Psoas muscle (tissue), 8 donors: ENCODE data around the gene SCUBE1. TPM values are rescaled to one million over a fixed set of nuclear protein-coding genes. Genes with fewer than 3 reads are reported as not detected.

Experiments used
- ATAC-seq, 4 donors: fragments of 200-7000 bp; cut with Tn5 transposase; one replicate each; pipeline ENCODE4 v1.9.1; 2020; ENCODE audit warnings: moderate library complexity in 3 of 4, mild to moderate bottlenecking in 2 of 4
- DNase-seq, 2 donors: peaks; one replicate each; pipeline ENCODE4 v3.0.0-alpha.2; 2020
- H3K27ac ChIP-seq: fragments of 200-600 bp; one replicate; pipeline ENCODE4 v1.8.0; 2022
- H3K27me3 ChIP-seq, 3 donors: fragments of 200-600 bp in 1 of 3; one replicate each; pipeline versions ENCODE4 v1.6.1 to v1.8.0; 2013 to 2022; ENCODE audit warnings: low read length in 2 of 3, mild to moderate bottlenecking in 2 of 3, moderate library complexity in 1 of 3; ENCODE audit not compliant: insufficient read depth in 3 of 3
- H3K36me3 ChIP-seq, 2 donors: fragments of 200-600 bp in 1 of 2; one replicate each; pipeline versions ENCODE4 v1.6.1 to v1.8.0; 2013 to 2022; ENCODE audit warnings: low read depth in 1 of 2, mild to moderate bottlenecking in 1 of 2, moderate library complexity in 1 of 2; ENCODE audit not compliant: insufficient read depth in 1 of 2
- H3K4me1 ChIP-seq: fragments of 200-600 bp; one replicate; pipeline ENCODE4 v1.8.0; 2022
- H3K4me3 ChIP-seq: fragments of 200-600 bp; one replicate; pipeline ENCODE4 v1.8.0; 2022; ENCODE audit warnings: mild to moderate bottlenecking
- H3K9me3 ChIP-seq: fragments of 200-600 bp; one replicate; pipeline ENCODE4 v1.8.0; 2022
- CTCF ChIP-seq: fragments of 200-600 bp; IDR thresholded peaks from one replicate; pipeline ENCODE4 v1.8.0; 2022; ENCODE audit warnings: antibody characterized with exemption
- WGBS, 3 donors: extraction: QIAGEN DNeasy Blood & Tissue Kit; methylation state at CpG; one replicate each; pipeline versions ENCODE4 v1.1.6 to v1.1.7; 2013; 5-methylcytosine and 5-hydroxymethylcytosine counted together
- intact Hi-C, 2 donors: fragments of 100-400 bp; cut with DNase I; formaldehyde crosslinking; loops; one replicate each; pipeline versions ENCODE4 v1.11.0 to v1.14.2; 2022
- polyA plus RNA-seq, 3 donors: library from polyadenylated mRNA; stranded (reverse); fragments of 200-250 nt; gene quantifications; one replicate each; pipeline ENCODE4 v1.2.3, GENCODE V29; 2013
- total RNA-seq, 4 donors: library from RNA; stranded (reverse); fragmentation: NEBNext Ultra II Directional in 2 of 4; extraction: Animal tissue kit (Norgen Biotek cat#: 25700) in 2 of 4; gene quantifications; one replicate each; pipeline versions ENCODE4 v1.2.1 to v1.2.4, GENCODE V29; 2021 to 2023
- donor health status: healthy with polysubstance abuse.
- donor health status: DM: no; HTN: no; CAD: no; lungs with moderate emphysema.
- donor health status: Bipolar disorder and iron deficiency.
- donor health status: healthy.
- donor health status: DM: yes; HTN: yes; CAD: no.
- donor health status: DM: no; HTN: no; CAD: no.
- donor health status: DM: no; HTN: no; CAD: no.
- donor health status: DM: yes; HTN: yes; CAD: no.

Gene SCUBE1
- total and polyA plus RNA-seq, 7 donors = 0.04 to 0.19 (median 0.08) TPM

- Histone ChIP-seq H3K36me3 (peaks cover 0 to 10% of the 10 kb centered on the region in 2 donors), H3K27me3 (no peaks in the 10 kb centered on the region), H3K4me1 (peaks cover 9% of the 10 kb centered on the region), H3K4me3 (no peak overlapping the region), H3K9me3 (no peaks in the 10 kb centered on the region), H3K27ac (no peak overlapping the region)
- intact Hi-C loops = no loop called here
- TF ChIP-seq CTCF = no peak
- ATAC-seq (no peak), DNase-seq (no peak)
- WGBS, 3 donors = 71 to 79% (median 75%) methylated on average over 9 of the region's 9 CpGs
These were observed 185.2 kb downstream of the SCUBE1 start for GRCh38 chr22:43157874-43158546.

GRCh38 chr22:43156413-43156812 is 186.8 kb downstream of the SCUBE1 start:
- DNase-seq (no peak), ATAC-seq (no peak)
- Histone ChIP-seq H3K4me1 (peaks cover 9% of the 10 kb centered on the region), H3K27me3 (no peaks in the 10 kb centered on the region), H3K27ac (no peak overlapping the region), H3K36me3 (no peaks in the 10 kb centered on the region), H3K9me3 (no peaks in the 10 kb centered on the region), H3K4me3 (no peak overlapping the region)
- intact Hi-C loops = no loop called here
- no peak for TF ChIP-seq CTCF
- WGBS, 3 donors = 50 to 66% (median 55%) methylated on average over 12 of the region's 12 CpGs

DNA sequence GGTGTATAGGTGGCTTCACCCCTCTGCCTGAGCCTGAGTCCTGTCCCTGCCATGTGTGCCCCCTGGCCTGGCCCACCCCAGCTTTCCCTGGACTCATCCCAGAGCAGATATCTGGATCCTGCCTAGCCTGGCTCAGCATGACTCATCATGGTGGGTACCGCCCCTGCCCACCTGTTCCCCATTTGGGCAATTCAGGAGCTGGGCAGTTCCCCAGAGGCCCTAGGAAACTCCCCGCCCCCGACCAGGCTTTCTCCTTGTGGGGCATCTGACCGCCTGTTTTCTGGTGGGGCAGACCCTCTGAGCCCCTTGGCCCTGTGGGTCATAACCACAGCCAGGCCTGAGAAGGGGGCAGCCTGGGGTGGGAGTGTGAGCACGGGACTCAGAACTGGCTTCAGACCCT is 187.4 kb downstream of the SCUBE1 start:
- DNase-seq = no peak
- TF ChIP-seq CTCF = no peak
- intact Hi-C loops = no loop called here
- no peaks in the 10 kb centered on the region for H3K27me3 ChIP-seq
- H3K9me3 ChIP-seq = no peaks in the 10 kb centered on the region
- H3K36me3 ChIP-seq = no peaks in the 10 kb centered on the region
- no peak overlapping the region for H3K4me3 ChIP-seq
- ATAC-seq = no peak
- WGBS, 3 donors = 53 to 84% (median 61%) methylated on average over 5 of the region's 5 CpGs
- peaks cover 9% of the 10 kb centered on the region for H3K4me1 ChIP-seq
- H3K27ac ChIP-seq = no peak overlapping the region

DNA sequence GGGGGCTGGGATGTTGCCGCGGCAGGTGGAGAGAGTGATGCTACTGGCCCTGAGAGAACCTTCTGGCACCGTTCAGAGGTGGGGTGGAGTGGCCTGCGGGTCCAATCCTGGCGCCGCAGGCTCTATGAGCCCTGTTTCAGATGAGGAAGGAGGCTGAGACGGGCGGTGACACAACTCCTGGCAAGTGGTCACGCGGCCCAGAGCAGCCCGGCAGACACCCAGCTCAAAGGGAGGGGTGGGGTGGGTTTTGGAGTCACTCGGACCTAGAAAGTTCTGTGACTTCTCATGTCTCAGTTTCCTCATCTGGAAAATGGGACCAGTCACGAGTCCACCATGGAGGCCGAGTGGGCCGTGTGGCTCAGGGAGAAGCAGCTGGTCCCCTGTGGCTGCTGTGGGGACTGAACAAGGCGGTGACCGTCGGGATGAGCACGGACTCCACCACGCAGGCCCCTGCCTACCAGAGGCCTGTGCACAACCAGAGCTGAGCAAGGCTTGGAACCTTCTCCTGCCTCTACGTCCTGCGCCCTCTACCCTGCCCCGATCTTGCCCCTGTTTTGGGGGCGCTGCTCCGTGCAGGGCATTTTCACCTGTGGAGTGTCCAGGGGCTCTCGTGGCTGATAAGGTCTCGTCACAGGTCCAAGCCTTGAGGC is 188.2 kb downstream of the SCUBE1 start:
- intact Hi-C loops = no loop called here
- H3K36me3 ChIP-seq = no peaks in the 10 kb centered on the region
- H3K4me3 ChIP-seq = no peak overlapping the region
- peaks cover 9% of the 10 kb centered on the region for H3K4me1 ChIP-seq
- WGBS, 3 donors = 81 to 84% (median 82%) methylated on average over 26 to 27 of the region's 27 CpGs
- peak; percentile 59 to 75 for DNase-seq
- TF ChIP-seq CTCF = no peak
- H3K9me3 ChIP-seq = no peaks in the 10 kb centered on the region
- no peak overlapping the region for H3K27ac ChIP-seq
- ATAC-seq = no peak
- no peaks in the 10 kb centered on the region for H3K27me3 ChIP-seq
